Mesenchymal stem cell (in vitro differentiated cells and primary cell): Measurements from ENCODE around the gene CDK5R1.

ENCODE experiments used
- DNase-seq: peaks from one replicate; pipeline ENCODE4 v3.0.0-alpha.2; 2013
- H2AFZ ChIP-seq: one replicate; pipeline ENCODE4 v1.6.1; 2013; ENCODE audit warnings: low read depth, mild to moderate bottlenecking, control low read depth, inconsistent platforms, low read length, moderate library complexity
- H2AK5ac ChIP-seq: 2 replicates; pipeline ENCODE4 v1.6.1; 2013; ENCODE audit warnings: low read length, moderate library complexity, mild to moderate bottlenecking, inconsistent platforms; ENCODE audit not compliant: severe bottlenecking
- H2BK120ac ChIP-seq: one replicate; pipeline ENCODE4 v1.6.1; 2013; ENCODE audit warnings: low read depth, mild to moderate bottlenecking, inconsistent platforms, low read length, moderate library complexity
- H2BK12ac ChIP-seq, 2 experiments: one replicate each; pipeline ENCODE4 v1.6.1; 2013; ENCODE audit warnings: inconsistent platforms in 2 of 2, low read length in 2 of 2, mild to moderate bottlenecking in 2 of 2, moderate library complexity in 2 of 2, control low read depth in 1 of 2
- H2BK15ac ChIP-seq: one replicate; pipeline ENCODE4 v1.6.1; 2013; ENCODE audit warnings: mild to moderate bottlenecking, low read depth, inconsistent platforms; ENCODE audit not compliant: poor library complexity, severe bottlenecking
- H2BK5ac ChIP-seq: 2 replicates; pipeline ENCODE4 v1.6.1; 2013; ENCODE audit warnings: low read depth, mild to moderate bottlenecking, low read length, control low read depth, inconsistent platforms; ENCODE audit not compliant: poor library complexity, severe bottlenecking
- H3K14ac ChIP-seq, 2 experiments: one replicate each; pipeline ENCODE4 v1.6.1; 2013; ENCODE audit warnings: inconsistent platforms in 2 of 2, low read length in 2 of 2, control low read depth in 1 of 2, mild to moderate bottlenecking in 1 of 2, moderate library complexity in 1 of 2
- H3K18ac ChIP-seq, 2 experiments: one replicate each; pipeline ENCODE4 v1.6.1; 2013; ENCODE audit warnings: inconsistent platforms in 2 of 2, low read length in 2 of 2, control low read depth in 1 of 2, low read depth in 1 of 2, mild to moderate bottlenecking in 1 of 2
- H3K23ac ChIP-seq, 2 experiments: one replicate each; pipeline ENCODE4 v1.6.1; 2013; ENCODE audit warnings: inconsistent platforms in 2 of 2, low read length in 2 of 2, mild to moderate bottlenecking in 2 of 2, moderate library complexity in 2 of 2, control low read depth in 1 of 2
- H3K27ac ChIP-seq: 2 replicates; pipeline ENCODE4 v1.5.1; 2013; ENCODE audit warnings: mild to moderate bottlenecking, moderate library complexity, low read length, control low read depth, inconsistent platforms; ENCODE audit not compliant: poor library complexity, severe bottlenecking
- H3K27me3 ChIP-seq, 2 experiments: 2 replicates each; pipeline versions ENCODE4 v1.6.1 to v1.7.0; 2013; ENCODE audit warnings: low read length in 2 of 2, mild to moderate bottlenecking in 2 of 2, moderate library complexity in 2 of 2, control low read depth in 1 of 2, inconsistent platforms in 1 of 2; ENCODE audit not compliant: control insufficient read depth in 1 of 2, insufficient read depth in 1 of 2
- H3K36me3 ChIP-seq, 2 experiments: 2 replicates each; pipeline versions ENCODE4 v1.6.1 to v1.7.0; 2013; ENCODE audit warnings: low read length in 2 of 2, control low read depth in 1 of 2, inconsistent platforms in 1 of 2, low read depth in 1 of 2, mild to moderate bottlenecking in 1 of 2; ENCODE audit not compliant: insufficient read depth in 2 of 2, control insufficient read depth in 1 of 2
- H3K4ac ChIP-seq, 2 experiments: one replicate each; pipeline ENCODE4 v1.6.1; 2013; ENCODE audit warnings: inconsistent platforms in 2 of 2, low read length in 2 of 2, mild to moderate bottlenecking in 2 of 2, moderate library complexity in 2 of 2, control low read depth in 1 of 2, low read depth in 1 of 2
- H3K4me1 ChIP-seq: 2 replicates; pipeline ENCODE4 v1.6.1; 2013; ENCODE audit warnings: low read depth, low read length, control low read depth; ENCODE audit not compliant: control insufficient read depth, insufficient read depth
- H3K4me2 ChIP-seq: 2 replicates; pipeline ENCODE4 v1.6.1; 2013; ENCODE audit warnings: low read length, mild to moderate bottlenecking, inconsistent platforms; ENCODE audit not compliant: poor library complexity, severe bottlenecking
- H3K4me3 ChIP-seq, 2 experiments: 2 replicates each; pipeline versions ENCODE4 v1.5.1 to v1.7.0; 2013; ENCODE audit warnings: low read length in 2 of 2, mild to moderate bottlenecking in 2 of 2, control low read depth in 1 of 2, low read depth in 1 of 2; ENCODE audit not compliant: insufficient read depth in 1 of 2
- H3K79me1 ChIP-seq: replicated peaks from 2 replicates; pipeline ENCODE4 v1.6.1; 2013; ENCODE audit warnings: mild to moderate bottlenecking, control low read depth, low read length, inconsistent platforms; ENCODE audit not compliant: poor library complexity, severe bottlenecking
- H3K9ac ChIP-seq: 2 replicates; pipeline ENCODE4 v1.7.0; 2013; ENCODE audit warnings: mild to moderate bottlenecking, low read length, moderate library complexity
- H3K9me3 ChIP-seq: 2 replicates; pipeline ENCODE4 v1.7.0; 2013; ENCODE audit warnings: mild to moderate bottlenecking, low read length; ENCODE audit not compliant: control insufficient read depth
- H4K8ac ChIP-seq: one replicate; pipeline ENCODE4 v1.6.1; 2013; ENCODE audit warnings: inconsistent platforms, mild to moderate bottlenecking, low read length, moderate library complexity
- H4K91ac ChIP-seq: one replicate; pipeline ENCODE4 v1.6.1; 2013; ENCODE audit warnings: mild to moderate bottlenecking, low read length, inconsistent platforms
- WGBS: methylation state at CpG from one replicate; pipeline ENCODE4 v1.1.7; 2013; ENCODE audit warnings: mixed read lengths; 5-methylcytosine and 5-hydroxymethylcytosine counted together

CDK5R1 gene

GRCh38 chr17:32520104-32520701, 33.4 kb downstream of the CDK5R1 start:
- peak overlapping the region in 1 of 2 experiments; percentile 47 for H2BK12ac ChIP-seq
- peak overlapping the region; percentile 67 for H3K9ac ChIP-seq
- no peak overlapping the region for H2BK15ac ChIP-seq
- no peak overlapping the region for H2BK5ac ChIP-seq
- H3K14ac ChIP-seq = no peak overlapping the region
- peaks cover 13% of the 10 kb centered on the region for H3K4me1 ChIP-seq
- no peak overlapping the region for H4K91ac ChIP-seq
- peak overlapping the region in 1 of 2 experiments; percentile 69 for H3K4me3 ChIP-seq
- DNase-seq = peak; percentile 35
- no peak overlapping the region for H2AK5ac ChIP-seq
- H3K9me3 ChIP-seq = no peaks in the 10 kb centered on the region
- no peak overlapping the region for H3K4me2 ChIP-seq
- no peak overlapping the region for H3K4ac ChIP-seq
- no peaks in the 10 kb centered on the region for H3K27me3 ChIP-seq
- H3K23ac ChIP-seq = no peak overlapping the region
- no peaks in the 10 kb centered on the region for H3K36me3 ChIP-seq
- no peaks in the 10 kb centered on the region for H3K79me1 ChIP-seq
- H4K8ac ChIP-seq = no peak overlapping the region
- H2BK120ac ChIP-seq = no peak overlapping the region
- H3K27ac ChIP-seq = no peak overlapping the region
- no peak overlapping the region for H2AFZ ChIP-seq
- 52% methylated on average over 17 of the region's 17 CpGs for WGBS
- H3K18ac ChIP-seq = no peak overlapping the region

GRCh38 chr17:32520737-32521404, 34.1 kb downstream of the CDK5R1 start:
- no peak overlapping the region for H2BK15ac ChIP-seq
- no peak overlapping the region for H2AK5ac ChIP-seq
- no peak overlapping the region for H2AFZ ChIP-seq
- H4K8ac ChIP-seq = no peak overlapping the region
- H3K4me1 ChIP-seq = peaks cover 17% of the 10 kb centered on the region
- no peak overlapping the region for H3K27ac ChIP-seq
- no peaks in the 10 kb centered on the region for H3K36me3 ChIP-seq
- no peak overlapping the region for H3K23ac ChIP-seq
- no peak overlapping the region for H4K91ac ChIP-seq
- H3K4ac ChIP-seq = no peak overlapping the region
- H3K4me2 ChIP-seq = no peak overlapping the region
- H3K18ac ChIP-seq = no peak overlapping the region
- H3K14ac ChIP-seq = no peak overlapping the region
- no peak overlapping the region for H2BK120ac ChIP-seq
- H3K79me1 ChIP-seq = no peaks in the 10 kb centered on the region
- DNase-seq = no peak
- no peaks in the 10 kb centered on the region for H3K27me3 ChIP-seq
- H3K9ac ChIP-seq = no peak overlapping the region
- H3K4me3 ChIP-seq = no peak overlapping the region
- no peaks in the 10 kb centered on the region for H3K9me3 ChIP-seq
- H2BK12ac ChIP-seq = no peak overlapping the region
- 87% methylated on average over 5 of the region's 9 CpGs for WGBS
- H2BK5ac ChIP-seq = no peak overlapping the region

- H3K9me3 ChIP-seq = no peaks in the 10 kb centered on the region
- no peak overlapping the region for H2AK5ac ChIP-seq
- no peak overlapping the region for H3K27ac ChIP-seq
- no peak overlapping the region for H4K8ac ChIP-seq
- H3K36me3 ChIP-seq = peaks cover 0 to 8% of the 10 kb centered on the region in 2 experiments
- peaks cover 15% of the 10 kb centered on the region for H3K4me1 ChIP-seq
- no peak overlapping the region for H3K4ac ChIP-seq
- no peak overlapping the region for H2BK15ac ChIP-seq
- H3K4me2 ChIP-seq = no peak overlapping the region
- H3K9ac ChIP-seq = no peak overlapping the region
- H3K23ac ChIP-seq = no peak overlapping the region
- no peaks in the 10 kb centered on the region for H3K79me1 ChIP-seq
- no peak overlapping the region for H4K91ac ChIP-seq
- no peak for DNase-seq
- H2BK120ac ChIP-seq = no peak overlapping the region
- no peak overlapping the region for H3K14ac ChIP-seq
- 96% methylated on average over 11 of the region's 11 CpGs for WGBS
- no peak overlapping the region for H2BK12ac ChIP-seq
- H3K18ac ChIP-seq = no peak overlapping the region
- no peaks in the 10 kb centered on the region for H3K27me3 ChIP-seq
- no peak overlapping the region for H2BK5ac ChIP-seq
- H2AFZ ChIP-seq = no peak overlapping the region
- H3K4me3 ChIP-seq = no peak overlapping the region
These were observed 36.4 kb downstream of the CDK5R1 start for GRCh38 chr17:32523017-32523680.

GRCh38 chr17:32523827-32524552, 37.2 kb downstream of the CDK5R1 start:
- Histone ChIP-seq H3K23ac (no peak overlapping the region), H2BK15ac (no peak overlapping the region), H4K8ac (no peak overlapping the region), H3K14ac (no peak overlapping the region), H2BK120ac (no peak overlapping the region), H2AFZ (no peak overlapping the region), H3K27ac (no peak overlapping the region), H2BK5ac (no peak overlapping the region), H3K36me3 (peaks cover 0 to 15% of the 10 kb centered on the region in 2 experiments), H3K4ac (no peak overlapping the region), H3K9me3 (no peaks in the 10 kb centered on the region), H3K9ac (no peak overlapping the region), H2AK5ac (no peak overlapping the region), H2BK12ac (no peak overlapping the region), H4K91ac (no peak overlapping the region), H3K18ac (no peak overlapping the region), H3K4me3 (no peak overlapping the region), H3K27me3 (no peaks in the 10 kb centered on the region), H3K79me1 (no peaks in the 10 kb centered on the region), H3K4me2 (no peak overlapping the region), H3K4me1 (peaks cover 12% of the 10 kb centered on the region)
- DNase-seq = no peak
- WGBS = 91% methylated on average over 10 of the region's 12 CpGs
